Fibroblast of skin of left quadriceps (primary cell): ENCODE data around the gene DYNC1I1.

ENCODE experiments used
- DNase-seq, 2 experiments: peaks; one replicate each; pipeline ENCODE4 v3.0.0-alpha.2; 2013; ENCODE audit warnings: low read depth in 2 of 2

Gene DYNC1I1

DNA sequence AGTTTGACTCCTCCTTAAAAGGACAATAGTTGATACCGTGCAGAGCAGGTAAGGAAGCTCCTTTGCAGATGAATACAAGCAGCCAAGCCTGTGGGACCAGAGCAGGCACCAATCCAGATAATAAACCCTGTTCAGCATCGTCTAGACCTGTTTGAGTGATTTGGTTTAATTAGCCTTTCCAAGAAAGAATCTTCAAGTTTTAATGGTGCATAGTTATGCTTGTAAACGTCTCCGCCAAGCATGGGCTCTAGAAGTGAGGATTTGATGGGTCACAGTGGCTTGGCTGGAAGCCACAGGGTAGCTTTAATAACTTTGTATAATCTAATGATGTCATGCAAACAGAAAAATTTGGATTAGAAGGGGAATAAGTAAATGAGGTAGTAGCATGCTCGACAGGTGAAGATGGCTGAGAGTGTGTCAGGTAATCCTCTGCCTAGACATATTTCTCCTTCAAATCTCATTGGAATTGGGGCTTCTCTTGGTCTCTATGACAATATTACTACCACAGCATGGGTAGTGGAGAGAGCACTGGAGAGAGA lies 188.4 kb downstream of the DYNC1I1 start:
- DNase-seq, result no peak

DNA sequence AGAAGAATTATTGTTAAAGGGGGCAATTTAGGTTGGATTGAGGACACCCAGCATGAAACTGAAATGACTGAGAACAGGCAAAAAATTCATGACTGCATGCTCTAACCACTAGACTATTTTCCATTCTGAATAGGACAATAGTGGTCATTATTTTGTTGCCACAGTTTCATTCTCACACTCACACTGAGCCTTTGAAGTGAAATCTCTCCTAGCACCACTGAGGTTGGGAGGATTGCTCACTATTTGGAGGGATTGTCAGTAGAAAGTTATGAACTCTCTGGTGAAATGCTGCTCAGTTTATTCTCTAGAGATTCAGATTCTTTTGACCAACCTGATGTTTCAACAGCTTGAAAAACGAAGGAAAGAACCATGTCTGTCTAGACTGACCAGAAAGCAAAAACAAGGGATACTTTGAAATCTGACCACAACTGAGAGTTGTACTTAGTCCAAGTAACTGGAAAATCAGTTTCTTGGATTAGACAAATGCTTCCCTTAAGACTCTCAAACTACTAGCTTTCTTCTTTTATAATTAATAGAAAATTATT lies 191.2 kb downstream of the DYNC1I1 start:
- no peak for DNase-seq

- DNase-seq, result no peak
Measured at GRCh38 chr7:95971716-95972115, 199.4 kb downstream of the DYNC1I1 start.

- no peak for DNase-seq
Measured at GRCh38 chr7:95972523-95972922, 200.2 kb downstream of the DYNC1I1 start.

DNA sequence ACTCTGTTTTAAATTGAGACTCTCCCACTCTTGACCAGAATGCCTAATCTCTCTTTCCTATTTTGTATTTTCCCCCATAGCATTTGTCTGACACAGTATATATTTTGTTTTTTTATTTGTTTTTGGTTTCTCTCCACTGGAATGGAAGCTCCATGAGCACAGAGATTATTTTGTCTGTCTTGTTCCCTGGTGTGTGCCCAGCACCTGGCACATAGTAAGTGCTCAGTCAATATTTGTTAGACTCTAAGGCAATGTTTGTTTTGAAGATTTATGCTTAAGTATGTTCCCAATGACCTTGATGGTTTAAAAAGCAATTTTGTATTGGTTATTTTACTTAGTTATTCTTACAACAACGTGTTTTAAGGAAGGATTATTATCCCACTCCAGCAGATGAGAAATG lies 201.8 kb downstream of the DYNC1I1 start:
- no peak for DNase-seq

DNA sequence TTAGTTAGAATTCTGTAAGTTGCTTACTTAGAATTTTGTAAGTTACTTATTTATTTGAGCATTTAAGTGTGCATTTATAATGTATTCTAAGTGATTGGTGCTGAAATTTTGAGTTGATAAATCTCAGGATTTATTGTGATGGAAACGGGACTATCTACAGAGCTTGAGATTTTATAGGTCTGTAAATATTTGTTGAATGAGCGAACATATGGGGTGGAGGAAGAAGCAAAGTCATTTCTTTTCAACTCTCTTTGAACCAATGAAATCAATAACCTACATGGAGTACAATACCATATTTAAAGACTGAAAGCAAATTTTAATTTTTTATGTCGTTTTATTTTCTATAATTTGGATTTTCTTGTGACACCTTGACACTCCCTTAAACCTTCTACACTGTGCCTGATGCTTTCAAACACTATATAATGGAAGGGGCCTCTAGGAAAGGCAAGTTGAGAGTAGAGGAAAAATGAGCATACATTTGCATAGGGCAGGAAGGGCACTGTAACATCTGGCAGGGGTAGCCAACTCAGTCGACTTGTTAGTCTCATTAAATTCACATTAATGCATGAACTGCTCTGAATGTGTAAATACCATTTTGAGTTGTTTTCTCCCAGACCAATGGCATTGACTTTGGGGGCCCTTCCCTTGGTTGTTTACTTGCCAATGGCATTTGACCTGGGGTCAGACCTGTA lies 204.2 kb downstream of the DYNC1I1 start:
- DNase-seq, result no peak

DNA sequence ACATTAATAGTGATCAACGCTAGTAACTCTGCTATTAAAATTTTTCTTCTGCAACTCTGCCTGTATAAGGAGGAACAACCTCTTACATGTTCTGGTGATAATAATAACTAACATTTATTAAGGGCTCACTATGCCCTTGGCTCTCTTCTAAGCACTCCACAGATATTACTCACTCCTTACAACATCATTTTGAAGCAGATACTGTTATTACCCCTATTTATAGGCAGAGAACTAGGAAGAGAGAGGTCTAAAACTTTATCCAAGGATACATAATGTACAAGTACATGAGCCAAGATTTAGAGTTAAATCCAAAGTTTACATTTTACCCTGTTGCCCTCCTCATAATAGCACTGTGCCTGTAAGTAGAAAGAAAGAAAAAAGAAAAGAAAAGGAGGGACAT lies 205.6 kb downstream of the DYNC1I1 start:
- DNase-seq, result no peak

DNA sequence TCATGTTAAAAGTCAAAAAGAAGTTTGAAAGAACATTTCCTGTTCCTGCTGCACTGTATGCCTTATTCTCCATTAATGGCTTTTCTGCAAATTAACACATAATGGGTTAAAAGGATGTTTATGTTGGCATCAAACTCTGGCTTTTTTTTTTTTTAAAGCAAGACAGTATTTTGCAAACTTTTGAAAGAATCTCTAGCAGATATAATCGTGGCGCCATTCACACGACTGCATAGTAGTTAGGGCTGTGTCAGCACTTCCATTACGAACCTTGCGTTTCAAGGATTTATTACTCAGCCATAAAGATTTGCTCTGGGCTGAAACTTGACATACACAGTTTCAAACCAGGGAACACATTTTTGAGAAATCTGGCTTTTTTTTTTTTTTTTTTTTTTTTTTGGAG lies 207.8 kb downstream of the DYNC1I1 start:
- no peak for DNase-seq

DNA sequence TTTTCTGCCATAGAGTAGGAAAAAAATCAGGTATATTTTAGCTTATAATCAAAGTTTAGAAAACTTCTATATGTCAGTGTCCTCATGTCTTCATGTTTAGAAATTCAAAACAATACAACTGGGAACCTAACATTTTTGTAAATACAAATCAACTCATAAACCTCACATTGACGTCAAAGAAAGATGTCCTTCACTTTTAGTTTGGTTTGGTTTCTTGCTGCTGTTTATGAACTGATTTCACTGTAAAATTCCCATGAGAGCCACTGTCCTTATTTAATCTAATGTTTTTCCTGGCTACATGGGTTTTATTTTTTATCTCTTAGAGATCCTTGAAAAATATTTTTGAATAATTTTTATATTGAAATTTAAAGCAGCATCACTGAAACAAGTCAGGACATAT lies 208.4 kb downstream of the DYNC1I1 start:
- DNase-seq, result no peak

DNA sequence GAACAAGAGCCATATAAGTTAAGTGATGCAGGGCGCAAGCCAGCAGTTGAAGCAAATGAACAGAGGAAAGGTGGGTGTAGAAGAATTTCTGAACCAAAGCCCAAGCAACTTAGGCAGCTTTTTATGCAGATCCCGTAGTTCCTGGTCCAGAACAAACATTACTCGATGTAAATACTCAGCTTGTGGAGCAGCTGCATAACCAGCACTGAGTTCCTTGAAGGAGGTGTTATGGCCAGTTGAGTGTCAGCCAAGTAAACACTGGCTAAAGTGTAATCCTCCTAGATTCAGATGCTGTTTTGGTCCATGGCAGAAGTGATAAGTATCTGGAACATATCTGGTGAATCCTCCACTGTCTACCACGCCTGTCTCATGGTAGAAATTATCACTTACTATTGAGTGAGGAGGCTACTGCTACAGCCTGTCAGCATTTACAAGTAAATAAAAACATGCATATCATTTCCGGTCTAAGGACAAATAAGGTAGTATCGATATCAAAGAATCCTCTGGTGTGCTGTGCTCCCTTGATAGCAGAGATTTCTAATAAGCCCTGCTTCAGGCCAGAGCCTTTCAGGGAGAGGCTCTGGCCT lies 213.9 kb downstream of the DYNC1I1 start:
- DNase-seq, result no peak

- no peak for DNase-seq
Measured at GRCh38 chr7:95989301-95989700, 216.9 kb downstream of the DYNC1I1 start.

DNA sequence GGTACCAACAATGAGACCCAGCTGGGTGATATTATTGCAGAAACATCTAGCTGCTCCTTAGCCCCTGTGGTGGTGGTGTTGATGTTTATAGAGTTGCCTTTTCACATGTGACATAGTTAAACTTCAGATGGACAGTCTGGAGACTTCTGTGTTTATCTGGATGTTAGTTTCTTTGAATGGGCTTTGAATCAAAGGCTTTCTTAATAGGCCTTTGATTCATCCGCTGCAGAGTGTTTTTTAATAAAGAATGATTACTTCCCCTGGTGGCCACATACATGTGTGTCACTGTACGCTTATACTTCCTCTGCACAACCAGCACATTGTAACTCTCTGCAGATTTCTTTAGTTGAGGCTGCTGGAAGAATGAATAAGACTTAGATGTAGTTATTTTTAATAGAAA lies 221.0 kb downstream of the DYNC1I1 start:
- no peak for DNase-seq

GRCh38 chr7:95996174-95996573 lies 223.8 kb downstream of the DYNC1I1 start:
- DNase-seq, result peak in 1 of 2 experiments; percentile 6

- DNase-seq, result no peak
Measured at GRCh38 chr7:95996886-95997285, 224.5 kb downstream of the DYNC1I1 start.

GRCh38 chr7:95997632-95998031 lies 225.3 kb downstream of the DYNC1I1 start:
- DNase-seq, result no peak

DNA sequence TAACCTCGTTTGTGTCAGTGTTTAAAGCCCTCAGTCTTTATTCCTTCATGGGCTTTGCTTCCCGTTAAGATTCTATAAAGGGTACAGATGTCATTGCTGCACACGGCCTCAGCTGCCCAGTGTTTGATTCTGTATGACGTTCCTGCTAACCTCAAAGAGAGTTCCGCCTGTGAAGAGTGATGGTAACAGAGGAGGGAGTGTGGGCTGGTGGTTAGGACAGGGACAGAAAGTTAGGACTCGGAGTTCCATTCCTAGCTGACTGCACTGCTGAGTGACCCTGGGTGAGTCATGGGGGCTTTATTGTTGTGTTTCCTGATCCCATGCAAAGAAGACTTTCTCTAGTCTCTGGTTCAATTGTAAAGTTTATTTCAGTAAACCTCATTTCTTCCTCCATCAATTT lies 227.1 kb downstream of the DYNC1I1 start:
- DNase-seq, result no peak

- DNase-seq, result peak; percentile 88
Measured at GRCh38 chr7:96004578-96004977, 232.2 kb downstream of the DYNC1I1 start.

DNA sequence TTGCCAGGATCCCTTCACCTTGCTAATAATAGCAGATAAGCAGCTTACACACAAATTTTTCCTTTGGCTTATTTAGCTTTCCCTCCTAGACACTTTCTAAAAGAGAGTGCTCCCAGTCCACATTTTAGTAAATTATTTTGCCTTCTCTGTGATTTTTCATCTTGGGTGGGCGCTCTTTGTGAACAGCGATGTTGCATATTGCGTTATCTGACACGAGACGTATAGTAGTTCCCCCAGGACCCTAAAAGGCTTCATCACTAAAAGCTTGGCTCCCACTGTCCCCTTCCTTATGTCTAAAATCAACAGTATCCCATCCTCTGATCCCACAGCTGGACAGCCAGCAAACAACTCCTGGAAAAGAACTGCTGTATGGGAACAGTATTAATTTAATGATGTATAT lies 232.9 kb downstream of the DYNC1I1 start:
- no peak for DNase-seq

- DNase-seq, result no peak
Measured at GRCh38 chr7:96009148-96009547, 236.8 kb downstream of the DYNC1I1 start.

DNA sequence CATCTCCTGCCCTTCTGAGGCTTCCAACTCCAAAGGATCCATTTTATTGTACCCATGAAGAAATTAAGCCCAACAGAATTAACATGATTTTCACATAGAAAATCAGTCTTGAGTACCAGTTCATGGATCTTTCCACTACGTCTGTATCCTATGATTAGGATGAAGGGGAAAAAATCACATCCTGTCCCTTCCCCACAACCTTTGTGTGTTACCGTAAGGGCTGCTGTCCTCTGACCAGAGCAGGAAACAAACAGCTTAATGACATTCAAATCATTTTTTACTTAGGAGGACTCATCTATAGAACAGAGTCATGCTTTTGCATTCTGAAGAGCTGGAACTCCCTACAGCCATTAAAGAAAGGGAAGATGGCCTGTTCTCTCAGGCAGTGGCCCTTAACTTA lies 241.5 kb downstream of the DYNC1I1 start:
- no peak for DNase-seq

GRCh38 chr7:96014617-96015016 lies 242.3 kb downstream of the DYNC1I1 start:
- DNase-seq, result no peak

GRCh38 chr7:96016056-96016586 lies 243.8 kb downstream of the DYNC1I1 start:
- no peak for DNase-seq

GRCh38 chr7:96016735-96017134 lies 244.4 kb downstream of the DYNC1I1 start:
- DNase-seq, result no peak
